PC-3 (cell line): ENCODE results near the gene WDR53.

Source experiments
- EZH2 ChIP-seq: fragments of 300-600 bp; sonication (generic); IDR thresholded peaks from one replicate; pipeline ENCODE4 v1.6.1; 2017; ENCODE audit warnings: antibody characterized with exemption, mild to moderate bottlenecking, low read length; ENCODE audit not compliant: unreplicated experiment
- TF ChIP-seq, protein P1 (sequence below): fragments of 300-600 bp; sonication (generic); conservative IDR thresholded peaks from 2 replicates; pipeline ENCODE4 v1.5.1; 2017; ENCODE audit warnings: antibody characterized with exemption, low read depth, mild to moderate bottlenecking, low read length

GRCh38 chr3:196555295-196555694, 13.1 kb downstream of the WDR53 start:
- TF ChIP-seq EZH2, result no peak
- TF ChIP-seq, protein P1, sequence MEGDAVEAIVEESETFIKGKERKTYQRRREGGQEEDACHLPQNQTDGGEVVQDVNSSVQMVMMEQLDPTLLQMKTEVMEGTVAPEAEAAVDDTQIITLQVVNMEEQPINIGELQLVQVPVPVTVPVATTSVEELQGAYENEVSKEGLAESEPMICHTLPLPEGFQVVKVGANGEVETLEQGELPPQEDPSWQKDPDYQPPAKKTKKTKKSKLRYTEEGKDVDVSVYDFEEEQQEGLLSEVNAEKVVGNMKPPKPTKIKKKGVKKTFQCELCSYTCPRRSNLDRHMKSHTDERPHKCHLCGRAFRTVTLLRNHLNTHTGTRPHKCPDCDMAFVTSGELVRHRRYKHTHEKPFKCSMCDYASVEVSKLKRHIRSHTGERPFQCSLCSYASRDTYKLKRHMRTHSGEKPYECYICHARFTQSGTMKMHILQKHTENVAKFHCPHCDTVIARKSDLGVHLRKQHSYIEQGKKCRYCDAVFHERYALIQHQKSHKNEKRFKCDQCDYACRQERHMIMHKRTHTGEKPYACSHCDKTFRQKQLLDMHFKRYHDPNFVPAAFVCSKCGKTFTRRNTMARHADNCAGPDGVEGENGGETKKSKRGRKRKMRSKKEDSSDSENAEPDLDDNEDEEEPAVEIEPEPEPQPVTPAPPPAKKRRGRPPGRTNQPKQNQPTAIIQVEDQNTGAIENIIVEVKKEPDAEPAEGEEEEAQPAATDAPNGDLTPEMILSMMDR, result no peak
